ENCODE measurements around the gene MARVELD1.

The MARVELD1 gene

GRCh38 chr10:97724341-97724941 lies 10.9 kb downstream of the MARVELD1 start:
- DNase-seq = no peak

DNA sequence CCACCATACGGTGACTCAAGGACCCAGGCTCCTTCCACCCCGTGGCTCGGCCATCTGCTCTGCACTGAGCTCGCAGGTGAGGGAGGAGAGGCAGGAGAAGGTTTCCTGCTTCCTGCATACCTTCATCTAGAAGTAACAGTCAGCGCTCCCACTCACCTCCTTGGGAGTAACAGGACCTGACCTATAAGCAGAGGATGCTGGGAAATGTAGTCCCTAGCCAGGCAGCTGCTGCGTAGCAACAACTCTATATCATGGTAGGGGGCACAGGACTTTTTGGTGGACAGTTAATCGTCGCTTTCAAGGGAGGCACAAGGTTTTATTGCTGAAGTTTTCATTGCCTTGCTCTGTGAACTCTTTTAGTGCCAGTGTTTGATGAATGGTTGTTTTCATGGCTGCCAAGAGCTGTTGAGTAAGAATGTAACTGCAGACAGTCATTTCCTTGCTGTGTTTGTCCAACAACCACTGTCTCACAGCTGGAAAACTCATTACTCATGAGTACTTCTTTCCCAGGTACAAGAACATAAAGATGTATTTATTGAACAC lies 13.2 kb downstream of the MARVELD1 start:
- DNase-seq = no peak

DNA sequence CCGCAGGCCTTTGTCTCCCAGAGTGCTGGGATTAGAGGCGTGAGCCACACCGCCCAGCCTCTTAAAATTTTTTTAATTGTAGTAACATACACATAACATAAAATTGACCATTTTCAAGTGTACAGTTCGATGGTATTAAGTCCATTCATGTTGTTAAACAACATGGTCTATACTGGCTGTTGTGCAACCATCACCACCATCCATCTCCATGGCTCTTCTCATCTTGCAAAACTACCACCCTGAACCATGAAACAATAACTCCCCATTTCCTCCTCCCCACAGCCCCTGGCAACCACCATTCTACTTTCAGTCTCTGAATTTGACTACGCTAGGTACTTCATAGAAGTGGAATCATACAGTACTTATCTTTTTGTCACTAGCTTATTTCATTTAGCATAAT lies 15.5 kb downstream of the MARVELD1 start:
- DNase-seq = no peak

- DNase-seq = peak; percentile 26
Observed at GRCh38 chr10:97731346-97732051, 18.0 kb downstream of the MARVELD1 start.

DNA sequence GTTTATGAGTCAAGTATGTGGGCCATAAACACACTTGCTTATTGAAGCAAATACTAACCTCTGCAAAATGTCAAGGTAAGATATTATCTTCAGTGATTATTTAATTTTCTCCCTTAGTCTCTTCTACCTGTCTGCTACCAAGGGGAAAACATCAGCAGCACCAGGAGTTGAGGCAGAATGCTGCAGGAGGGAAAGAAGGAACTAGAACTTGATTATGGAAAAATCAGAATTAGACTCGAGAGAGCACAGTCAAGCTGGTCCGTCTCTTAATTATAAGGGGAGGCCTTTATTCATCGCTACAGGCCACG lies 18.5 kb downstream of the MARVELD1 start:
- DNase-seq = no peak

DNA sequence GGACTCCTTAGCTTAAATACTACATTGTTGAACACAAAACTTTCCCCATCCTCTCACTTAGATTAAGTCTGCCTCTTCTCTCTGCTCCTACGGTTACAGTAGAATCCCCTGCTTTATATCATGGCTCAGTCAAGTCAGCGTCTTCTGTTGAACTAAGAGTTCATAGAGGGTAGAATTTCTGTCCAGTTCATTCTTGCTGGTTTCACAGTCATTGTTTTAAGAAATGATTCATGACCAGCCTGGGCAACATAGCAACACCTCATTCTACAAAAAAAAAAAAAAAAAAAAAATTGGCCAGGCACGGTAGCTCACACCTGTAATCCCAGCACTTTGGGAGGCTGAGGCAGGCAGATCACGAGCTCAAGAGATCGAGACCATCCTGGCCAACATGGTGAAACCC lies 19.7 kb downstream of the MARVELD1 start:
- DNase-seq = no peak

DNA sequence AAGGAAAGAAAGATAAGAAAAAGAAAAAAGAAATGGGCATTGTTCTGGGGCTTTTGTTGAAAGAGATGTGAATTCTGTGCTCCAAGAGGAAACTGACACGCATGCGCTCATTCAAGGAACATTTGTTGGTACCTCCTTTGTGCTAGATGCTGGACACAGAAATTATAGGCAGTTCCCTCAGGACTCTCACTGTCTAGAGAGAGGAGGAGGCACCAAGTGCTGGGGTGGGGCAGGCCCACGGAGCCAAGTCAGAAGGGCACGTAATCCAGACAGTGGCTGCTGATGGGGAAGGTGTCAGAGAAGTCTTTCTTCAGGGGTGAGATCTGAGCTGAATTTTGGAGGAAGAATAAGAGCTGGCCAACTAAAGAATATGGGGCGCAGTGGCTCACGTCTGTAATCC lies 20.5 kb downstream of the MARVELD1 start:
- DNase-seq = no peak

DNA sequence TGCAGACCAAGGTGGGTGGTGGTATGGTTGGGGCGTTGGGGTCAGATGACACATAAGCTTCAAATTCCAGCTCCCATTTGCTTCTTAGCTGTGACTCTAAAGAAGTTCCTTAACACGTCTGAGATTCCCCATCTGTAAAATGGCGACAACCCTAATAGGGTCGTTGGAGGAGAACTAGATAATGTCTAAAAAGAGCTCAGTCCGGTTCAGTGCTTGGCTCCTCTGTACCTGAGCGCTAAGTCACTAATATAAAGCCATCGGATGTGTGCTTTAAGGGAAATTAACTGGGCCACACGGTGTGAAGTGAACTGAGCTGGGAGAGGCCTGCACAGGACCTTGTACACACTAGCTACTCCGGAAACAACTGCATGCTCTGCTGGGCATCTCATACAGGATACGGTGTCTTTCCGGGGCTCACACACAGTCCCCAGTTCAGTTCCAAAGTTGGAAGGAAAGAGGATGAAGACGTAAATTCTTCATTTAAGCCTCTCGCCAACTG lies 22.9 kb downstream of the MARVELD1 start:
- DNase-seq = no peak

DNA sequence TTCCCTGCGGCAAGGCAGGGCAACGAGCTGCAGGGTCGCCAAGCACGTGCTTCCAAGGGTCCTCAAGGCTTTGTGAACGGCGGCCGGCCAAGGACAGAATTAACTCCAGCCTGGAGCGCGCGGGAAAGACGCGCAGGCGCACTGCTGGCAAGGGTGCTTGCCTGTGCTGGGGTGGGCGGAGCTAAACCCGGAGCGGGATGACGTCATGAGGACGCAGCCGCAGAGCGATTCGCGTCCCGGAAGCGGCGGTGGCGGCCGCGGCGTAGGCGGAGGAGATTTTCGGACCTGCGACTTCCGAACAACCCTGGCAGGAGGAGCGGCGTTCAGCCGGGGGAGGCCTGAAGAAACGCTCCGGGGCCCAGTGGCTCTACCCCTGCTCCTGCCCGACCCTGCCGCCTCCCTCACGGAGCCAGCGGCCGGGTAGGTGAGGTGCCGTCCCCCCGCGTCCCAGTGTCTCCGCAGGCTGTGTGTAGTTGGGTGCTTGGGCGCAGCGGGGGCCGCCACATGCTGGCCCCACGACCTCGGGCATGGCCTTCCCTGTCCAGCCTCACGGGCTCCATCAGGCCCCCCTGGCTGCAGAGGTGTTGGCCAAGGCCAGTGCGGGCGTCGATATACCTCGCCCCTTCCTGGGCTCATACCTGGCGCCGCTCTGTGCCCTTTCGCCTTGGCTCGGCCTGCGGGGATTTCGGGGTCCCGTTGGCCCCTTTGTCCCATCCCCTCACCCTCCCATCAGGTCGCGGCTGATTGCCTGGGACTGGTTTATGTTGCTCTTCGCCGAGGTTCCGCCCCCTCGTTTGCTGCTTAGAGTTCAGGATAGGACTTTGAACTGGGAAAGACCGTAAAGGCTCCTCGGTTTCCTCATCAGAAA lies 23.6 kb downstream of the MARVELD1 start, which contains the start of gene ZFYVE27:
ZFYVE27 (plus strand) TSS at position 227 of the 868 bp plus-strand sequence. CDS start 1,350 bp downstream, outside the sequence.
- DNase-seq = peak; percentile 93

DNA sequence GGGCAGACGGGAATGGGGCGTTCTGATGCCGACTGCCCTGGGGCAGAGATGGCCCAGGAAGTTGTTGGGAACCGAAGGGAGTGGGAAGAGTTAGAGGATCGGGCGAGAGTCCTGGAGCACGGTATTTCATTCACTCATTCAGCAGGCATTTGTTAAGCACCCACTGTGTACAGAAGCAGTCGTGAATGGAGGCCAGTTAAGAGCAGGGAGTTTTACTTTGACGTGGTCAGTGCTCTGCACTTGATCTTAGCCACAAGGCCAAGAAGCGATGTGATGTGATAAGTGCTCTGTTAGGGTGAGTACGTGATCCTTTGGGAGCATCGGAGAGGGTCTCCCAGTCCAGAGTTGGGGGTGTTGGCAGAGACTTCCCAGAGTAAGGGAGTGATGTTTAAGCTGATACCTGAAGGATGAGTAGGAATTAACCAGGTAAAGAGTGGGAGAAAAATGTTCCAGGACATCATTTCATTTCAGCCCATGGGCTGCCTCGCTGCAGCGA lies 24.3 kb downstream of the MARVELD1 start:
- no peak for DNase-seq

GRCh38 chr10:97738616-97739015 lies 25.1 kb downstream of the MARVELD1 start:
- DNase-seq = no peak

- no peak for DNase-seq
Observed at GRCh38 chr10:97740613-97741012, 27.1 kb downstream of the MARVELD1 start.

GRCh38 chr10:97743169-97743943 lies 29.8 kb downstream of the MARVELD1 start:
- no peak for DNase-seq

GRCh38 chr10:97744405-97745035 lies 31.0 kb downstream of the MARVELD1 start:
- no peak for DNase-seq

- no peak for DNase-seq
Observed at GRCh38 chr10:97747573-97747972, 34.0 kb downstream of the MARVELD1 start.

DNA sequence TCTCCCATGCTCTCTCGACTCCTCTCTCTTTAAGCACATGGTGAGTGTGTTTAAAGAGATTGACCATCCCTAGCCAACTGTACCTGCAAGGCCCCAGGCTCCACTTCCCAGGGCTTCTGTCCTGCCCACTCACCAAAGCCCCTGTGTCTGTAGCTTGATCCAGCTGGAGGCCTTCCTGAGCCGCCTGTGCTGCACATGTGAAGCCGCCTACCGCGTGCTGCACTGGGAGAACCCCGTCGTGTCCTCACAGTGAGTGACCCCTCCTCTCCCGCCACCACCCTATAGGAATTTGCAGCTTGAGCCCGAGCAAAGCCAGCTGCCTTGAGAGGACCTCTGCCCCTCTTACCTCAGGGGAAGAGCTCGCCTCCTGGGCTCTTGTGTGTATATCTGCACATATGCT lies 34.6 kb downstream of the MARVELD1 start:
- DNase-seq = no peak

GRCh38 chr10:97752956-97753355 lies 39.4 kb downstream of the MARVELD1 start:
- no peak for DNase-seq

GRCh38 chr10:97754726-97755125 lies 41.2 kb downstream of the MARVELD1 start:
- no peak for DNase-seq

- DNase-seq = no peak
Observed at GRCh38 chr10:97755718-97756117, 42.2 kb downstream of the MARVELD1 start.

- DNase-seq = no peak
Observed at GRCh38 chr10:97757471-97757870, 43.9 kb downstream of the MARVELD1 start.

DNA sequence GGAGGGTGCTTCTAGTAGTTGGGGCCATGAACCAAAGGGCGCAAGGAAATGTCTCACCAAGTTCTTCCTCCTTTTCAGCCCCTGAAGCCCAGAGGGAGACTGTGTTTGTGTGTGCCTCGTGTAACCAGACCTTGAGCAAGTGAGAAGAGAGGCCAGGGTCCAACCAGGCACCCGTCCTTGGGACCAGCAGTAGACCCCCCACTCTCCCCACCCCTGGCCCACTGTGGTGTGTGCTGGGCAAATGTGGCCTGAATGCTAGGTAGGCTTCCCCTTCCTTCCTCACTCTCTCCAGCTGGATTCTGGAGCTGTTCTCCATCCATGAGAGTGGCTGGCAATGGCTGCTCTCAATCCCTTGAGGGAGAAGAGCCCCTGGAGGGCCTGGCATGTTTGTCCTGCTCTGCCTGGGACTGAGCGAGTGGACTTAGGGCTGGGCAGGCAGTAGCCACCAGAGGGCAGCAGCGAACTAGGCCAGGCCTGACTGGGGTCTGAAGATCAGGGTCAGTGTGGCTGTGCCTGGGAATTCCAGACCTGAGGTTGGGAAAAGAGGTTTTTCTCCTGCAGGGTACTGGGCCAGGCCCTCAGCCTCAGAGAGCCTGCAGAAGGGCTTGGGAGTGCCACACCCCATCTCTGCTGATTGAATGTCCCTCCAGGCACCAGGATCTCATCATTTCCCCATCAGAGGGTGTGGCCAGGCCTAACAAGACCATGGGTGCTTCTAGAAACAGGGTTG lies 45.8 kb downstream of the MARVELD1 start:
- no peak for DNase-seq

Data from activated CD4-positive, alpha-beta T cell treated with anti-CD3 and anti-CD28 coated beads for 1 hour (primary cell).